Suprapubic skin (tissue), 4 donors: Measurements from ENCODE around the gene ZNF668.
"Not testable (repeated sequence)": the region's sequence is repeated elsewhere in the genome, so short reads cannot be mapped to it uniquely, and the experiment has no call there.

Source experiments
- CTCF ChIP-seq, 2 donors: fragments of 200-600 bp in 1 of 2; fragments of 450-650 bp in 1 of 2; sonication (generic) in 1 of 2; IDR thresholded peaks; one replicate each; pipeline ENCODE4 v1.5.1; 2016 to 2019; ENCODE audit warnings: antibody characterized with exemption in 2 of 2, mild to moderate bottlenecking in 1 of 2, moderate library complexity in 1 of 2
- EP300 ChIP-seq: sonication (generic); formaldehyde crosslinking; IDR thresholded peaks from one replicate; pipeline ENCODE4 v1.6.1; 2017; ENCODE audit warnings: antibody characterized with exemption
- POLR2A ChIP-seq, 2 donors: fragments of 450-650 bp; IDR thresholded peaks; one replicate each; pipeline ENCODE4 v1.6.1; 2017; ENCODE audit warnings: antibody characterized with exemption in 2 of 2, mild to moderate bottlenecking in 2 of 2, moderate library complexity in 2 of 2
- POLR2AphosphoS5 ChIP-seq, 3 donors: sonication (generic); formaldehyde crosslinking; IDR thresholded peaks; one replicate each; pipeline ENCODE4 v1.6.1; 2017; ENCODE audit warnings: antibody characterized with exemption in 3 of 3

GRCh38 chr16:31011815-31012214 lies 62.2 kb downstream of the ZNF668 start:
- TF ChIP-seq CTCF (IDR thresholded peaks at IDR 0.05); POLR2A (IDR thresholded peaks at IDR 0.05); POLR2AphosphoS5 (IDR thresholded peaks at IDR 0.05); EP300: not testable (repeated sequence)
